ENCODE results near the gene KIR2DL4. TPM values are rescaled to one million over a fixed set of nuclear protein-coding genes. Genes with fewer than 3 reads are reported as not detected.
"Not testable (repeated sequence)": the region's sequence is repeated elsewhere in the genome, so short reads cannot be mapped to it uniquely, and the experiment has no call there.

The KIR2DL4 gene
- total RNA-seq, 1 experiment from 2014 or later: not detected

DNA sequence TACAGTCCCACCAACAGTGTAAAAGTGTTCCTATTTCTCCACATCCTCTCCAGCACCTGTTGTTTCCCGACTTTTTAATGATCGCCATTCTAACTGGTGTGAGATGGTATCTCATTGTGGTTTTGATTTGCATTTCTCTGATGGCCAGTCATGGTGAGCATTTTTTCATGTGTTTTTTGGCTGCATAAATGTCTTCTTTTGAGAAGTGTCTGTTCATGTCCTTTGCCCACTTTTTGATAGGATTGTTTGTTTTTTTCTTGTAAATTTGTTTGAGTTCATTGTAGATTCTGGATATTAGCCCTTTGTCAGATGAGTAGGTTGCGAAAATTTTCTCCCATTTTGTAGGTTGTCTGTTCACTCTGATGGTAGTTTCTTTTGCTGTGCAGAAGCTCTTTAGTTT lies 60.0 kb downstream of the KIR2DL4 start:
- H3K27ac ChIP-seq; H3K4me1 ChIP-seq (replicated peaks); H3K36me3 ChIP-seq; H3K9me3 ChIP-seq (replicated peaks); DNase-seq (ENCODE audit: low read depth in 1 of 2, low spot score in 2 of 2); H3K27me3 ChIP-seq (replicated peaks); H3K4me3 ChIP-seq: not testable (repeated sequence)

Other genes with a start within 250 kb of the KIR2DL4 start
- not detected in 2 replicates for gene LILRA2, start 229.8 kb upstream of the KIR2DL4 start, total RNA-seq (2014; rRNA removed; shearing (Covaris generic))
- not detected in 2 replicates for gene LILRA1, start 210.0 kb upstream of the KIR2DL4 start, total RNA-seq (2014; rRNA removed; shearing (Covaris generic))
- gene LILRB1, start 173.1 kb upstream of the KIR2DL4 start, total RNA-seq (2014; rRNA removed; shearing (Covaris generic)): not detected in 2 replicates
- not detected in 2 replicates for gene LILRB4, start 140.6 kb upstream of the KIR2DL4 start, total RNA-seq (2014; rRNA removed; shearing (Covaris generic))
- not detected in 2 replicates for gene KIR3DL3, start 79.2 kb upstream of the KIR2DL4 start, total RNA-seq (2014; rRNA removed; shearing (Covaris generic))
- not detected in 2 replicates for gene KIR2DL3, start 65.1 kb upstream of the KIR2DL4 start, total RNA-seq (2014; rRNA removed; shearing (Covaris generic))
- gene KIR2DL1, start 33.8 kb upstream of the KIR2DL4 start, total RNA-seq (2014; rRNA removed; shearing (Covaris generic)): not detected in 2 replicates
- not detected in 2 replicates for gene KIR3DL1, start 12.9 kb downstream of the KIR2DL4 start, total RNA-seq (2014; rRNA removed; shearing (Covaris generic))
- gene KIR2DS4, start 29.1 kb downstream of the KIR2DL4 start, total RNA-seq (2014; rRNA removed; shearing (Covaris generic)): not detected in 2 replicates
- gene KIR3DL2, start 46.8 kb downstream of the KIR2DL4 start, total RNA-seq (2014; rRNA removed; shearing (Covaris generic)): not detected in 2 replicates
- gene FCAR, start 70.6 kb downstream of the KIR2DL4 start, total RNA-seq (2014; rRNA removed; shearing (Covaris generic)): not detected in 2 replicates
- not detected in 2 replicates for gene NCR1, start 102.5 kb downstream of the KIR2DL4 start, total RNA-seq (2014; rRNA removed; shearing (Covaris generic))
- not detected in 2 replicates for gene NLRP7, start 143.9 kb downstream of the KIR2DL4 start, total RNA-seq (2014; rRNA removed; shearing (Covaris generic))
- not detected in 2 replicates for gene NLRP2, start 162.8 kb downstream of the KIR2DL4 start, total RNA-seq (2014; rRNA removed; shearing (Covaris generic))
- gene GP6, start 234.7 kb downstream of the KIR2DL4 start, total RNA-seq (2014; rRNA removed; shearing (Covaris generic)): not detected in 2 replicates